Endothelial cell of umbilical vein (primary cell): Measurements from ENCODE around the gene PRM3. TPM values are rescaled to one million over a fixed set of nuclear protein-coding genes. Genes with fewer than 3 reads are reported as not detected.

Source experiments
- BruUV-seq: library from RNA; stranded (reverse); fragments of 400-500 nt; replicated peaks from 2 replicates; lab custom pipeline; 2021; lab: Mats Ljungman, UMichigan
- CTCF ChIA-PET: fragments of 300-600, 350-600 bp; sonication (Branson Sonifier 250); formaldehyde crosslinking; loops from one replicate; lab custom pipeline; 2021; ENCODE audit warnings: antibody characterized with exemption, inconsistent platforms; lab: Charles Lee
- POLR2A ChIA-PET: fragments of 300-600, 350-600 bp; sonication (Branson Sonifier 250); formaldehyde crosslinking; loops from one replicate; lab custom pipeline; 2021; ENCODE audit warnings: antibody characterized with exemption, inconsistent platforms; lab: Charles Lee
- DNase-seq: peaks from one replicate; pipeline ENCODE4 v3.0.0-alpha.2; 2011; ENCODE audit warnings: low read depth, low spot score
- FAIRE-seq: peaks from 2 replicates; lab custom pipeline; 2011; peaks lifted over from hg19 to GRCh38; lab: Jason Lieb, UNC
- H2AFZ ChIP-seq: 2 replicates; pipeline ENCODE4 v1.6.0; 2012; ENCODE audit warnings: low read depth, low read length, control low read depth, inconsistent platforms
- H3K27ac ChIP-seq: 2 replicates; pipeline ENCODE4 v1.5.1; 2011; ENCODE audit warnings: low read depth, mild to moderate bottlenecking, control low read depth, low read length, moderate library complexity; ENCODE audit not compliant: insufficient read depth
- H3K27me3 ChIP-seq, 2 experiments: 2 replicates each; pipeline versions ENCODE4 v1.6.0 to v1.6.1; 2011; ENCODE audit warnings: low read length in 2 of 2, mixed read lengths in 1 of 2; ENCODE audit not compliant: control insufficient read depth in 2 of 2, insufficient read depth in 2 of 2
- H3K36me3 ChIP-seq, 2 experiments: 2 replicates in 1 of 2; 3 replicates in 1 of 2; pipeline ENCODE4 v1.5.1; 2011; ENCODE audit warnings: low read length in 2 of 2, mild to moderate bottlenecking in 1 of 2, moderate library complexity in 1 of 2; ENCODE audit not compliant: control insufficient read depth in 2 of 2, insufficient read depth in 2 of 2; ENCODE audit errors: extremely low read depth in 1 of 2
- H3K4me1 ChIP-seq: 3 replicates; pipeline ENCODE4 v1.5.1; 2011; ENCODE audit warnings: mild to moderate bottlenecking, low read length; ENCODE audit not compliant: control insufficient read depth, insufficient read depth; ENCODE audit errors: extremely low read depth
- H3K4me2 ChIP-seq: 2 replicates; pipeline ENCODE4 v1.6.1; 2011; ENCODE audit warnings: low read length, control low read depth, mixed read lengths; ENCODE audit not compliant: insufficient read depth
- H3K4me3 ChIP-seq, 3 experiments: fragments of 200-600 bp in 1 of 3; sonication (generic), shearing (Covaris generic) in 1 of 3; replicated peaks in 1 of 3; 2 replicates each; pipeline ENCODE4 v1.5.1; 2011 to 2016; ENCODE audit warnings: control low read depth in 3 of 3, low read length in 3 of 3, mild to moderate bottlenecking in 2 of 3, inconsistent platforms in 1 of 3, low read depth in 1 of 3, moderate library complexity in 1 of 3; ENCODE audit not compliant: insufficient read depth in 1 of 3
- H3K79me2 ChIP-seq: 2 replicates; pipeline ENCODE4 v1.6.0; 2012; ENCODE audit warnings: low read length, inconsistent platforms; ENCODE audit not compliant: control insufficient read depth, insufficient read depth
- H3K9ac ChIP-seq: replicated peaks from 2 replicates; pipeline ENCODE3; 2011; ENCODE audit warnings: low read length, control low read depth; ENCODE audit not compliant: insufficient read depth; ENCODE audit errors: extremely low read depth
- H3K9me1 ChIP-seq: replicated peaks from 3 replicates; pipeline ENCODE4 v1.6.0; 2011; ENCODE audit warnings: mild to moderate bottlenecking, low read length; ENCODE audit not compliant: control insufficient read depth, insufficient read depth; ENCODE audit errors: extremely low read depth
- H3K9me3 ChIP-seq: replicated peaks from 2 replicates; pipeline ENCODE4 v1.5.1; 2012; ENCODE audit warnings: low read length, inconsistent platforms; ENCODE audit not compliant: control insufficient read depth, insufficient read depth
- H4K20me1 ChIP-seq: replicated peaks from 2 replicates; pipeline ENCODE3; 2011; ENCODE audit warnings: mild to moderate bottlenecking, low read length; ENCODE audit not compliant: control insufficient read depth, insufficient read depth; ENCODE audit errors: extremely low read depth
- FOS ChIP-seq: IDR thresholded peaks from 2 replicates; pipeline ENCODE4 v1.6.1; 2011; ENCODE audit warnings: mild to moderate bottlenecking, low read length, moderate library complexity, borderline replicate concordance; ENCODE audit not compliant: insufficient read depth
- JUN ChIP-seq: IDR thresholded peaks from 2 replicates; pipeline ENCODE4 v1.6.1; 2011; ENCODE audit warnings: borderline replicate concordance, low read depth; ENCODE audit not compliant: insufficient read length, insufficient read depth
- POLR2AphosphoS5 ChIP-seq: IDR thresholded peaks from 2 replicates; pipeline ENCODE4 v1.6.1; 2012; ENCODE audit warnings: low read depth, mild to moderate bottlenecking, control low read depth, low read length, moderate library complexity; ENCODE audit not compliant: insufficient read depth
- dilution Hi-C: fragments of 300-500 bp; cut with MboI; formaldehyde crosslinking; loops from one replicate; pipeline ENCODE4 v1.15.0; 2019; ENCODE audit warnings: low sequenced_read_pairs; ENCODE audit not compliant: extremely low pct_ligation_motif_present
- intact Hi-C: fragments of 100-400 bp; cut with micrococcal nuclease; formaldehyde crosslinking; loops from one replicate; pipeline ENCODE4 v1.10.0; 2022
- polyA plus RNA-seq, 4 experiments: library from polyadenylated mRNA; depleted of rRNA in 3 of 4; stranded (reverse) in 3 of 4; unstranded in 1 of 4; fragments of >200 nt; gene quantifications; 2 replicates each; pipeline versions ENCODE4 v1.2.1 to v1.2.3, GENCODE V29; 2011 to 2012; ENCODE audit warnings: missing spikeins in 1 of 4
- total RNA-seq: library from RNA; stranded (reverse); gene quantifications from 2 replicates; pipeline ENCODE4 v1.2.3, GENCODE V29; 2021
- TF ChIP-seq, protein P1 (sequence below): IDR thresholded peaks from 2 replicates; pipeline ENCODE4 v1.6.1; 2011; ENCODE audit not compliant: insufficient read depth, insufficient read length

Gene PRM3
- total and polyA plus RNA-seq, 2 donors (not counting 3 experiments of a cell fraction or from before 2014, with no cell fraction given): not detected

DNA sequence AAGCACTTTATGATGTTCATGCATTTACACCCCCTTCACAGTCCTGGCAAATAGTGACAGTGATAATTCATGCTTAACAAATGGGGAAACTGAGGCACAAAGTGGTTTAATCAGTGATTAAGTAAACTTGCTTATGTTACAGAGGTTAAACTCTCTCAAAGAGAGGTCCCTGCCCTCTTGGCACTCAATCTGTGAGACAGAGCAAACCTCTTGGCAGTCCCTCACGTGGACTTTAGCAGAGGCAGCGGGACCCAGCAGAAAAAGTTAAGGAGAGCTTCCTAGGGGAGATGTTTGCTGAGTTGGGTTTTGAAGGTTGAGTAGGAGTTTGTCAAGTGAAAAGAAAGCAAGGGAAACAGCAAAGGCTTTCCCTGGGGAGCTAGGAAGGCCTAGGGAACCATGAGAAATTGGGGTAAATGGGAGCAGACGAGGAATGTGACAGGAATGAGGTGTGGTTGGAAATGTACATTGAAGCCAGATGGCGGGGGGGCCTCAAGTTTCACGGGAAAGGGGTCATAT, 28.1 kb downstream of the PRM3 start:
- no peaks in the 10 kb centered on the region for H3K4me1 ChIP-seq
- no peaks in the 10 kb centered on the region for H3K36me3 ChIP-seq
- CTCF ChIA-PET: interaction anchor here (1.4 kb wide), 1 partner anchor 9 kb away, joined by 3 read pairs; no protein-coding TSS in a partner anchor

DNA sequence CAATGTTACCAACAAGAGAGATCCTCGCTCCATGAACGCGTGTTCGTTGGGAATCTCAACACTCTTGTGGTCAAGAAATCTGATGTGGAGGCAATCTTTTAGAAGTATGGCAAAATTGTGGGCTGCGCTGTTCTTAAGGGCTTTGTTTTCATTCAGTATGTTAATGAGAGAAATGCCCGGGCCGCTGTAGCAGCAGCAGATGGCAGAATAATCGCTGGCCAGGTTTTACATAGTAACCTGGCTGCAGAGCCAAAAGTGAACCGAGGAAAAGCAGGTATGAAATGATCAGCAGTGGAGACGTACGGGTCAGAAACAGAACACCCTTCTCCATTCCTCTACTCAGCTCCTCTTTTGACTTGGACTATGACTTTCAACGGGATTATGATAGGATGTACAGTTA, 30.8 kb downstream of the PRM3 start:
- Histone ChIP-seq H3K79me2 (no peaks in the 10 kb centered on the region), H3K9me3 (no peaks in the 10 kb centered on the region), H3K9me1 (no peaks in the 10 kb centered on the region), H3K4me3 (no peak overlapping the region), H3K27me3 (peaks cover 4 to 6% of the 10 kb centered on the region in 2 experiments), H3K27ac (no peak overlapping the region), H4K20me1 (no peaks in the 10 kb centered on the region), H3K4me2 (no peak overlapping the region), H3K4me1 (no peaks in the 10 kb centered on the region), H3K36me3 (no peaks in the 10 kb centered on the region), H3K9ac (no peak overlapping the region), H2AFZ (no peak overlapping the region)
- no peak for TF ChIP-seq POLR2AphosphoS5
- no peak for FAIRE-seq
- ChIA-PET POLR2A (no interaction called here), CTCF (interaction anchor here (1.2 to 1.6 kb wide), 2 partner anchors 13 to 271 kb away, joined by 3 to 5 read pairs; partner anchors contain the start of gene SOCS1)
- BruUV-seq: no TSS peak
- no peak for DNase-seq
- intact Hi-C loops: no loop called here
- dilution Hi-C loops: no loop called here

More for the DNA sequence above, 28.1 kb downstream of the PRM3 start:
- TF ChIP-seq, protein P1, sequence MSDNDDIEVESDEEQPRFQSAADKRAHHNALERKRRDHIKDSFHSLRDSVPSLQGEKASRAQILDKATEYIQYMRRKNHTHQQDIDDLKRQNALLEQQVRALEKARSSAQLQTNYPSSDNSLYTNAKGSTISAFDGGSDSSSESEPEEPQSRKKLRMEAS: no peak
- TF ChIP-seq FOS (no peak), JUN (no peak)
- Histone ChIP-seq H2AFZ (no peak overlapping the region), H3K9me3 (no peaks in the 10 kb centered on the region), H3K9ac (no peak overlapping the region), H3K4me3 (no peak overlapping the region), H3K27ac (no peak overlapping the region), H4K20me1 (no peaks in the 10 kb centered on the region), H3K4me2 (no peak overlapping the region), H3K27me3 (peaks cover 4 to 6% of the 10 kb centered on the region in 2 experiments), H3K79me2 (no peaks in the 10 kb centered on the region), H3K9me1 (no peaks in the 10 kb centered on the region)
- DNase-seq (no peak), FAIRE-seq (no peak)
- dilution Hi-C loops: no loop called here
- BruUV-seq: no TSS peak
- POLR2A ChIA-PET: no interaction called here
- intact Hi-C loops: no loop called here
